H9 (cell line): ENCODE measurements around the gene NDST1. TPM values are rescaled to one million over a fixed set of nuclear protein-coding genes. Genes with fewer than 3 reads are reported as not detected.

Source experiments
- DNase-seq: peaks from one replicate; pipeline ENCODE4 v3.0.0-alpha.2; 2017
- H2AFZ ChIP-seq: one replicate; pipeline ENCODE4 v1.6.1; 2013; ENCODE audit warnings: mild to moderate bottlenecking, low read length, control low read depth, moderate library complexity
- H2AK5ac ChIP-seq: 2 replicates; pipeline ENCODE4 v1.6.1; 2013; ENCODE audit warnings: low read length, control low read depth, mixed read lengths; ENCODE audit not compliant: insufficient read length
- H2BK120ac ChIP-seq: one replicate; pipeline ENCODE4 v1.6.1; 2013; ENCODE audit warnings: low read depth, mild to moderate bottlenecking, low read length, control low read depth, inconsistent platforms; ENCODE audit not compliant: poor library complexity, severe bottlenecking
- H2BK12ac ChIP-seq: 2 replicates; pipeline ENCODE4 v1.6.1; 2013; ENCODE audit warnings: low read length, control low read depth, mixed read lengths, low read depth; ENCODE audit not compliant: insufficient read length
- H2BK15ac ChIP-seq: 2 replicates; pipeline ENCODE4 v1.6.1; 2013; ENCODE audit warnings: low read depth, low read length, control low read depth
- H2BK20ac ChIP-seq: one replicate; pipeline ENCODE4 v1.6.1; 2013; ENCODE audit warnings: low read depth, mild to moderate bottlenecking, low read length, control low read depth, inconsistent platforms; ENCODE audit not compliant: poor library complexity, severe bottlenecking
- H2BK5ac ChIP-seq: 2 replicates; pipeline ENCODE4 v1.6.1; 2013; ENCODE audit warnings: low read length, control low read depth, mixed read lengths; ENCODE audit not compliant: insufficient read length
- H3K14ac ChIP-seq: 2 replicates; pipeline ENCODE4 v1.6.1; 2013; ENCODE audit warnings: low read length, control low read depth; ENCODE audit not compliant: insufficient read depth
- H3K18ac ChIP-seq: 2 replicates; pipeline ENCODE4 v1.6.1; 2013; ENCODE audit warnings: low read depth, mild to moderate bottlenecking, mixed read lengths, low read length, control low read depth; ENCODE audit not compliant: insufficient read length
- H3K23ac ChIP-seq: 2 replicates; pipeline ENCODE4 v1.6.1; 2013; ENCODE audit warnings: low read length, control low read depth, mixed read lengths, low read depth; ENCODE audit not compliant: insufficient read length
- H3K23me2 ChIP-seq: 2 replicates; pipeline ENCODE4 v1.6.1; 2013; ENCODE audit warnings: low read depth, mild to moderate bottlenecking, mixed read lengths, low read length, control low read depth; ENCODE audit not compliant: insufficient read length, poor library complexity, severe bottlenecking
- H3K27ac ChIP-seq: 2 replicates; pipeline ENCODE4 v1.5.1; 2013; ENCODE audit warnings: low read length, control low read depth, mixed read lengths, low read depth; ENCODE audit not compliant: insufficient read length
- H3K27me3 ChIP-seq: 2 replicates; pipeline ENCODE4 v1.6.1; 2013; ENCODE audit warnings: low read length, control low read depth, inconsistent platforms; ENCODE audit not compliant: insufficient read depth
- H3K4ac ChIP-seq: 2 replicates; pipeline ENCODE4 v1.6.1; 2013; ENCODE audit warnings: low read depth, mild to moderate bottlenecking, control low read depth, inconsistent platforms, low read length, moderate library complexity
- H3K4me1 ChIP-seq: 2 replicates; pipeline ENCODE4 v1.6.1; 2013; ENCODE audit warnings: low read length, control low read depth, inconsistent platforms; ENCODE audit not compliant: insufficient read depth
- H3K4me2 ChIP-seq: 2 replicates; pipeline ENCODE4 v1.6.1; 2013; ENCODE audit warnings: low read length, control low read depth, mixed read lengths; ENCODE audit not compliant: insufficient read length, insufficient read depth
- H3K56ac ChIP-seq: 2 replicates; pipeline ENCODE4 v1.6.1; 2013; ENCODE audit warnings: low read depth, mild to moderate bottlenecking, mixed read lengths, low read length, control low read depth; ENCODE audit not compliant: insufficient read length
- H3K79me1 ChIP-seq: 2 replicates; pipeline ENCODE4 v1.6.1; 2013; ENCODE audit warnings: low read depth, mild to moderate bottlenecking, moderate library complexity, low read length, control low read depth, inconsistent platforms; ENCODE audit not compliant: insufficient read depth, poor library complexity, severe bottlenecking
- H3K79me2 ChIP-seq: 2 replicates; pipeline ENCODE4 v1.6.1; 2013; ENCODE audit warnings: low read length, control low read depth, inconsistent platforms; ENCODE audit not compliant: insufficient read depth
- H3K9ac ChIP-seq: 2 replicates; pipeline ENCODE4 v1.6.1; 2013; ENCODE audit warnings: low read length, control low read depth, mixed read lengths; ENCODE audit not compliant: insufficient read length; ENCODE audit errors: extremely low read depth
- H3K9me3 ChIP-seq: one replicate; pipeline ENCODE4 v1.6.1; 2013; ENCODE audit warnings: low read depth, low read length, inconsistent platforms; ENCODE audit not compliant: control insufficient read depth
- H3T11ph ChIP-seq: one replicate; pipeline ENCODE4 v1.6.1; 2013; ENCODE audit warnings: mild to moderate bottlenecking, low read length, control low read depth, inconsistent platforms
- H4K20me1 ChIP-seq: one replicate; pipeline ENCODE4 v1.6.1; 2013; ENCODE audit not compliant: control insufficient read depth, insufficient read length, insufficient read depth
- H4K5ac ChIP-seq: 2 replicates; pipeline ENCODE4 v1.6.1; 2013; ENCODE audit warnings: low read depth, mild to moderate bottlenecking, mixed read lengths, low read length, control low read depth; ENCODE audit not compliant: insufficient read length
- H4K8ac ChIP-seq: replicated peaks from 2 replicates; pipeline ENCODE4 v1.6.1; 2013; ENCODE audit warnings: low read length, control low read depth, mixed read lengths, low read depth; ENCODE audit not compliant: insufficient read length
- H4K91ac ChIP-seq: 2 replicates; pipeline ENCODE4 v1.6.1; 2013; ENCODE audit warnings: low read depth, mild to moderate bottlenecking, moderate library complexity, mixed read lengths, low read length, control low read depth; ENCODE audit not compliant: insufficient read length
- H3K27ac Mint-ChIP-seq, 3 experiments: 2 replicates in 2 of 3; 3 replicates in 1 of 3; pipeline ENCODE4 v1.8.0; 2020 to 2021; ENCODE audit warnings: mixed read lengths in 3 of 3, mild to moderate bottlenecking in 1 of 3, moderate library complexity in 1 of 3
- H3K27me3 Mint-ChIP-seq: 2 replicates; pipeline ENCODE4 v1.8.0; 2021; ENCODE audit warnings: low read depth, mild to moderate bottlenecking, moderate library complexity, mixed read lengths
- H3K36me3 Mint-ChIP-seq, 3 experiments: 2 replicates in 2 of 3; 3 replicates in 1 of 3; pipeline ENCODE4 v1.8.0; 2020 to 2021; ENCODE audit warnings: low read depth in 3 of 3, mixed read lengths in 3 of 3; ENCODE audit not compliant: insufficient read depth in 1 of 3
- H3K4me1 Mint-ChIP-seq, 2 experiments: 2 replicates each; pipeline ENCODE4 v1.8.0; 2020; ENCODE audit warnings: mixed read lengths in 2 of 2
- H3K4me3 Mint-ChIP-seq, 2 experiments: 2 replicates in 1 of 2; 3 replicates in 1 of 2; pipeline ENCODE4 v1.8.0; 2020 to 2021; ENCODE audit warnings: mild to moderate bottlenecking in 2 of 2, mixed read lengths in 2 of 2, moderate library complexity in 1 of 2
- H3K9me3 Mint-ChIP-seq, 2 experiments: 2 replicates in 1 of 2; 3 replicates in 1 of 2; pipeline ENCODE4 v1.8.0; 2020; ENCODE audit warnings: mild to moderate bottlenecking in 2 of 2, mixed read lengths in 2 of 2, moderate library complexity in 1 of 2
- WGBS: extraction: QIAGEN DNeasy Blood & Tissue Kit; methylation state at CpG from one replicate; pipeline ENCODE4 v1.1.7; 2013; ENCODE audit warnings: missing lambda C conversion rate, low lambda C conversion rate, mixed read lengths; ENCODE audit not compliant: insufficient read length; ENCODE audit errors: extremely low coverage; 5-methylcytosine and 5-hydroxymethylcytosine counted together
- total RNA-seq: library from RNA; stranded (reverse); gene quantifications from 2 replicates; pipeline ENCODE4 v1.2.1, GENCODE V29; 2021
- TF ChIP-seq, protein P1 (sequence below): fragments of 200-600 bp; sonication (generic); conservative IDR thresholded peaks from 3 replicates; pipeline ENCODE4 v1.8.0; 2021; ENCODE audit warnings: antibody characterized with exemption, mild to moderate bottlenecking

Gene NDST1
- total RNA-seq, 1 experiment from 2014 or later: 65.5 TPM

DNA sequence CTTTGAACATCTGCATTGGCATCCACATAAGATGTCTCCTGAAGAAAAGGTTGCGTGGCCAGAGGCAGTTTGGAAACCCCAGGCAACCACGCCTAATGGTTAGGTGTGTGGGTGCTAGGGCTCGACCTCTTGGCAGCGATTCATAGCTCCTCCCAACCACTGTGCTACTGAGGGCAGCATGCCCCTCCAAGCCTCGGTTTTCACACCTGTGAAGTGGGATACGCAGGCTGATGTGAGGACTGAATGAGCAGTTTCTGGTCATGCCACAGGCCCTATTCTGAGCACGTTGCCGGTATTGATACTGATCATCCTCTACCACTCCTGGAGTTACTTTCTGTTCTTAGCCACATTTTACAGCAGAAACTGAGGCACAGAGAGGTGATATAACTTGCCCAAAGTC lies 19.1 kb downstream of the NDST1 start:
- no CpG with 5 or more reads among the region's 8 CpGs for WGBS
- H3K4me1 ChIP-seq: peaks cover 5% of the 10 kb centered on the region; the same call in 1 of the 2 replicates

More for the DNA sequence above, 19.1 kb downstream of the NDST1 start:
- Histone ChIP-seq H2AK5ac (no peak overlapping the region), H3K79me1 (peaks cover 2% of the 10 kb centered on the region), H3K23me2 (no peaks in the 10 kb centered on the region), H2BK15ac (no peak overlapping the region), H2BK12ac (no peak overlapping the region), H3T11ph (no peak overlapping the region), H3K4ac (no peak overlapping the region), H2BK20ac (no peak overlapping the region), H4K8ac (no peak overlapping the region), H4K20me1 (no peaks in the 10 kb centered on the region), H3K14ac (no peak overlapping the region), H3K79me2 (no peaks in the 10 kb centered on the region; the same call in 1 of the 2 replicates), H4K91ac (no peak overlapping the region), H3K23ac (no peak overlapping the region), H3K27ac (no peak overlapping the region), H3K4me2 (no peak overlapping the region), H2AFZ (no peak overlapping the region), H3K9me3 (no peaks in the 10 kb centered on the region), H3K18ac (no peak overlapping the region), H2BK5ac (no peak overlapping the region), H4K5ac (no peak overlapping the region), H3K56ac (no peak overlapping the region), H3K27me3 (no peaks in the 10 kb centered on the region), H3K9ac (no peak overlapping the region), H2BK120ac (no peak overlapping the region)
- no peak overlapping the region for H3K27ac Mint-ChIP-seq
- H3K27me3 Mint-ChIP-seq: no peaks in the 10 kb centered on the region
- H3K36me3 Mint-ChIP-seq: peaks cover 4 to 23% (median 12%) of the 10 kb centered on the region in 3 experiments; a peak in 6 of 7 replicates
- H3K9me3 Mint-ChIP-seq: no peaks in the 10 kb centered on the region
- no peak overlapping the region for H3K4me3 Mint-ChIP-seq
- H3K4me1 Mint-ChIP-seq: peaks cover 55 to 56% of the 10 kb centered on the region in 2 experiments
- TF ChIP-seq, protein P1, sequence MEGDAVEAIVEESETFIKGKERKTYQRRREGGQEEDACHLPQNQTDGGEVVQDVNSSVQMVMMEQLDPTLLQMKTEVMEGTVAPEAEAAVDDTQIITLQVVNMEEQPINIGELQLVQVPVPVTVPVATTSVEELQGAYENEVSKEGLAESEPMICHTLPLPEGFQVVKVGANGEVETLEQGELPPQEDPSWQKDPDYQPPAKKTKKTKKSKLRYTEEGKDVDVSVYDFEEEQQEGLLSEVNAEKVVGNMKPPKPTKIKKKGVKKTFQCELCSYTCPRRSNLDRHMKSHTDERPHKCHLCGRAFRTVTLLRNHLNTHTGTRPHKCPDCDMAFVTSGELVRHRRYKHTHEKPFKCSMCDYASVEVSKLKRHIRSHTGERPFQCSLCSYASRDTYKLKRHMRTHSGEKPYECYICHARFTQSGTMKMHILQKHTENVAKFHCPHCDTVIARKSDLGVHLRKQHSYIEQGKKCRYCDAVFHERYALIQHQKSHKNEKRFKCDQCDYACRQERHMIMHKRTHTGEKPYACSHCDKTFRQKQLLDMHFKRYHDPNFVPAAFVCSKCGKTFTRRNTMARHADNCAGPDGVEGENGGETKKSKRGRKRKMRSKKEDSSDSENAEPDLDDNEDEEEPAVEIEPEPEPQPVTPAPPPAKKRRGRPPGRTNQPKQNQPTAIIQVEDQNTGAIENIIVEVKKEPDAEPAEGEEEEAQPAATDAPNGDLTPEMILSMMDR: no peak
- DNase-seq: no peak
